Measurements from ENCODE around the gene SPECC1L.

Gene SPECC1L

DNA sequence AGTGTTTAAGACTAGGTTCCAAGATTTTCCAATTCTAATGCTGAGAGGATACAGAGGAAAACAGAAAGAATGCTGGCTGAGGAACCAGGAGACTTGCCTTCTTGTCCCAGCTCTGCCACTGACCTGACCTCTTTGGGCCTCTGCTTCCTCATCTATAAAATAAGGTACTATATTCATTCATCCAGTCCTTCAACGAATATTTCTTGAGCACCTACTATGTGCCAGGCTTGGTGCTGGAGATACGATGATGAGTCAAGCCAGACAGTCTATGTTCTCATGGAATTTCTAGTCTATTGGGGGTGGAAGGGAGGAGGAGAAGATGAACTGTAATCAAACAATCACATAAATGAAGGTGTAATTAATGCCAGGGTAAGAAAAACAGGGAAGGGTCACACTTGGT is 196.7 kb downstream of the SPECC1L start:
- Histone ChIP-seq H3K27ac (ENCODE audit: low read length) (no peak overlapping the region), H3K9me3 (ENCODE audit: insufficient read depth, low read depth, low read length) (no peaks in the 10 kb centered on the region), H3K4me1 (ENCODE audit: insufficient read depth, low read length) (peaks cover 13% of the 10 kb centered on the region; the same call in 1 of the 2 replicates), H3K36me3 (ENCODE audit: insufficient read depth, low read depth, low read length) (no peaks in the 10 kb centered on the region), H3K27me3 (ENCODE audit: insufficient read depth, low read length) (no peaks in the 10 kb centered on the region), H3K4me3 (ENCODE audit: low read length) (no peak overlapping the region), H3K9ac (ENCODE audit: low read depth, low read length) (no peak overlapping the region)
